Activated CD4-positive, CD25-positive, alpha-beta regulatory T cell (primary cell): ENCODE data around the gene FAM83E.
"Not testable (repeated sequence)": the region's sequence is repeated elsewhere in the genome, so short reads cannot be mapped to it uniquely, and the experiment has no call there.

ENCODE experiments used
- DNase-seq, 4 experiments: peaks; one replicate each; lab custom pipeline; 2025; lab: John Stamatoyannopoulos, UW

The FAM83E gene

GRCh38 chr19:48639483-48640375 is 24.9 kb upstream of the FAM83E start:
- DNase-seq: no peak

DNA sequence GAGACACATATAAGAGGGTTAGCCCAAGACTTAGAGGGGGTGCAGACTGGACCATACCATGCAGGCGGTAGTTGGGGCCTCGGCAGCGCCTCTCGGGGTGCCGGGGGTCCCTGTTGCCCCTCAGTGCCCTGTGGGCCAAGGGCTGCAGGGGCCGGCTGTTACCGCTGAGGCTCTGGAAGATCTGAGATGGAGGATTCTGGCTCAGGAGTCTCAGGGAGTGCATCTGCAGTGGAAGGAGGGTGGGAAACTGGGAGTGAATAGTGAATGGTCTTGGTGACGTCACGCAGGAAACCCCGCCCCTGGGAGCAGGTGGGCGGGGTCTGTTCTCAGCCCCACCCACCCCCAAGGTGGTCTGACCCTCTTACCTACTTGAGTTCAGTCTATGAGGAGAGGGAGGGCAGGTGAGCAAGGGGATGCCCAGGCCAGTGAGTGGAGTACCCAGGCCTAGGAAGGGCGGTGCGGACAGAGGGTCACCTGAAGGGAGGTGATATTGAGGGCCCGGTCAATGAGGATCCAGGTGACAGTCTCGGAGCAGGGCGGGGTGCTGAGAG is 24.0 kb upstream of the FAM83E start:
- no peak for DNase-seq

GRCh38 chr19:48637948-48638830 is 23.3 kb upstream of the FAM83E start:
- peak; percentile 58 to 73 (median 64) for DNase-seq

DNA sequence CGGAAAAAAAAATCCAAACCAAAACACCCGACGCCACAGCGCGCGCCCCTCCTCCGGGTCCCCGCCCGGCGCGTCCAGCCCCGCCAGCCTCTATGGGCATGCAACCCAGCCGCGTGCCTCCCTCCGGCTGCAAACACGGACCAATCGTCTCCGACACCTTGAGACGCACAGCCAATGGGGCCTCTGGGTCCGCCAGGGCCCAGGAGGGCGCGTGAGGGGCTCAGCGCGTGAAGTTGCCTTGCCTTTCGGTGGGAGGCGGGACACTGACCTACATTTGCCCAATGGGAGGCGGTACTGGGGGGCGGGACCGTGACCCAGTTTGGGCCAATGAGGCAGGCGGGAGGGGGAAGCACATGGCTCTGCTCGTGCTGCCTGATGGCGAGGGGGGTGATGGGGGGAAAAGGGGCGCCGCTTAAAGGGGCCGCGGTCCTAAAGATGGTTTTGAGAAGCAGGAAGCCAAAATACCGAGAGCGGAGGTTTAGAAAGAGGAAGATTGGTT is 22.6 kb upstream of the FAM83E start:
- DNase-seq: peak; percentile 95 to 99 (median 98)

GRCh38 chr19:48636859-48637448 is 22.1 kb upstream of the FAM83E start, which contains the start of gene DBP:
Gene DBP (minus strand): TSS chr19:48637379. CDS start chr19:48636994, 385 bp downstream.
- DNase-seq: peak in 1 of 4 experiments; percentile 46

DNA sequence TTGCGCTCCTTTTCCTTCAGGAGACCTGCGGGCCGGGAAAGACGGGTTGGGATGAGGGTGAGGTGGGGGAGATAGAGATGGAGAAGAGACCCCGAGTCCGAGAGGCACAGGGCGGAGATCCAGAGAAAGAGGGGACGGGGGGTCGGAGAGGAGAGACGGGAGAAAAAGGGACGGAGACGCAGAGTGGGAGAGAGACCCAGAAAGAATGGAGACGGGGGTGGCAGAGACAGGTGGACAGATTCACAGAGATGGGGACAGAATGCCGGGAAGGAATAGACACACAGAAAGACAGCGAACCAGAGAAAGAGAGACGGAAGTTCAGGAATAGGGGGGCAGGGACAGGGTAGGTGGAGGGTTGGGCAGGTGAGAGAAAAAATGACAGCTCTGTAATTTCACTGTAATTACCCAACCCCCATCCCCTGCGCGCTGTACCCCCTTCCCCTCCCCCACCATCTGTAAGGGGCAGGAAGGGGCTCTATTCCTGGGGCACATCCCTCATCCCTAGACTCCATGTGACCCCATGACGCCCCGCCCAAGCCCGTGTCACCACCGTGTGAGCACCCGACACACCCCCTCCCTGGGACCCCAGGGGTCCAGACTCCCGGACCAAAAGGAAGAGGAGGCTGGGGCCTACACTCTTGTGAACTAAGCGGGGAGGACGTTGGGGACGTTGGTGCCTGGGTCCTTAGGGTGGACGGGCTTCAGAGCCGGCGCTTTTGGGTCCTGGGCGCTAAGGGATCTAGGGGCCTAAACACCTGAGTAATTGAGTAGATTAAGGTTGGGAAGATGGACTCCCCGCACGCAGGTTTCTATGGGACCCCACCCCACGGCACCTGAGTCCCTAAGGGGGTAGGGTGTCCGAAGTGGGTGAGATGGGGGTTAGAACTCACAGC is 21.3 kb upstream of the FAM83E start:
- no peak for DNase-seq

GRCh38 chr19:48635263-48635965 is 20.5 kb upstream of the FAM83E start:
- peak; percentile 68 to 73 (median 70) for DNase-seq

GRCh38 chr19:48634424-48635262 is 19.8 kb upstream of the FAM83E start:
- peak; percentile 81 to 85 (median 84) for DNase-seq

DNA sequence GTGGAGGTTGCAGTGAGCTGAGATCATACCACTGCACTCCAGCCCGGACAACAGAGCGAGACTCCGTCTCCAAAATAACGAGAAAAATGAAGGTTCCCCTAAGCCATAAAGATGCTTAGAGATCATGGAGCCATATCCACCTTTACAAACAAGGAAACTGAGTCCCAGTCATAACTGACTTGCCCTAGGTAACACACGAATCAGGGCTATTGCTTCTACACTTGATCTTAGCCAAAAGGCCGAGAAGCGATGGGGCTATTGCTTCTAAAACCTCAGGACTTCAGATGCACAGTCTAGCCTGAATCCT is 19.1 kb upstream of the FAM83E start:
- no peak for DNase-seq

DNA sequence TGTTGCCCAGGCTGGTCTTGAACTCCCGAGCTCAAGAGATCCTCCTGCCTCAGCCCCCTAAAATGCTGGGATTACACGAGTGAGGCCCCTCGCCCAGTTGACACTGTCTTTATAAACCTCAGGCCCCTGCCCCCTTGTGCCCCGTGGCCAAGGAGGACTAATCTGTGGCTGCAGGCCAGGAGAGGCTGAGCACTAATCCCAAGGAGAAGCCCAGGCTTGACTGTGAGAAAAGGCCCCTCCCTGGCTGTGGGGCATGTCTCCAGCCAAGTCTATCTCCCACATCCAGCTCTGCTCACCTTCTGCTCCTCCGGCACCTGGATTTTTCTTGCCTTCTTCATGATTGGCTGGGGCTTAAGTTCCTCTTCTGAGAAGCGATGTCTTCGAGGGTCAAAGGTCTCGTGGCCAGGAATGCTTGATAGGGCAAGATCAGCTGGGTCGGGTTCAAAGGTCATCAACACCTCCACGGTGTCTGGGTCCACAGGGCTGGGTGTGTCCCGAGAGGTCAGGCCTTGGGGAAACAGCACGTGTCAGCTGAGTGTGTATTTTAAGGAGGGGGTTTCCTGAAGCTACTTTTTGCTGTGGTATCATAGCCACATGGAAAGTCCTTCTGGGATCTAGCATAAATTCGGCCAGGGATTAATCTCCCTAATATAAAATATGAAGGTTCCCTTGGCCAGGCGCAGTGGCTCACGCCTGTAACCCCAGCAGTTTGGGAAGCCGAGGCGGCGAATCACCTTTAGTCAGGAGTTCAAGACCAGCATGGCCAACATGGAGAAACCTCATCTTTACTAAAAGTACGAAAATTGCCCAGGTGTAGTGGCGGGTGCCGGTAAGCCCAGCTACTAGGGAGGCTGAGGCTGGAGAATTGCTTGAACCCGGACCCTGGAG is 18.5 kb upstream of the FAM83E start:
- no peak for DNase-seq

- no peak for DNase-seq
These were observed 17.8 kb upstream of the FAM83E start for GRCh38 chr19:48632692-48633147.

GRCh38 chr19:48632286-48632685 is 17.4 kb upstream of the FAM83E start:
- not testable (repeated sequence) for DNase-seq

DNA sequence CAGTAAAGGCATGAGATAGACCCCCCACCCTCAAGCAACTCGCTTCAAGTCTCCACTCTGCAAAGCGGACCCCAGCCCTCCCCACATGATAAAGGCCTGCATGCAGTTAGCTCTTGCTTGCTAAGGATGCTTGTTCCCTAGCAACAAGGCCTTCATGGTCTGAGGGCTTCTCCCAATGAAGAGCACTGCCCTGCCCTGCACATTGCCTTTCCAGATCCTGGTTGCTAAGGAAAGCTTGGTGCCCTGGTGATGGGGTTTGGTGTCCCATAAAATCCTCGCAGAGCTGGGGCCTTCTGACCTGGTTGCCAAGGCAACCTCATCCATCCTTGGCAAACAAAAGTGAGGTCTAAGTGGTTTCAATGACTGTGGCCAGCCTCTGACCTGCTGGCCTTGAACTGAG is 16.3 kb upstream of the FAM83E start:
- no peak for DNase-seq

DNA sequence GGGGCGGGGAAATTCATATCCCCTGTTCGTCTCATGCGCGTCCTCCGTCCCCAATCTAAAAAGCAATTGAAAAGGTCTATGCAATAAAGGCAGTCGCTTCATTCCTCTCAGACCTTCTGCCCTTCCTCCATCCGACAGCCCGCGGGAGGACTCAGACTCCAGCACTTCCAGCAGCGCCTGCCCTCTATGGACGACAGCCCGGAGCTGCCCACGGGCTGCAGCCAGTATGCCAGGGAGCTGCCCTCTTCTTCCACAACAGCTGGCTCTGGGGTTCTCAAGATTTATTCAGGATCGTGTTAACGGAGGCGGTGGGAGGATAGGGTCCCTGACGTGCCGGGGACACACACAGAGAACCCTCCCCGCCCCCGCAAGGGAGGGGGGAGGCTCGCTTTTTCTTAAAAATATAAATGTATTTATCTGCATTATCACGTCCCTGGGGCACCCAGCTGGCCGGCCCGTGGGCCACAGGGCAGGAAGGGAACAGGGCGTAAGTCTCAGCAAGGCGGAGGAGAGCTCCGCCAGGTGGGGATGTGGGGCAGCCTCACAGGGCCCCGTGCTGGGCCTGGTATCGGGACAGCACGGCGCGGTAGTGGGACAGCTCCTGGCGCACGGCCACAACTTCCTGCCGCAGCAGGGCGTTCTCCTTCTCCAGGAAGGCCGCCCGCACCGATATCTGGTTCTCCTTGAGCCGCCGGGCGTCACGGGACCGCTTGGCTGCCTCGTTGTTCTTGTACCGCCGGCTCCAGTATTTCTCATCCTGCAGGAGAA is 15.6 kb upstream of the FAM83E start:
- no peak for DNase-seq

- DNase-seq: no peak
These were observed 14.9 kb upstream of the FAM83E start for GRCh38 chr19:48629599-48630295.

GRCh38 chr19:48629297-48629598 is 14.4 kb upstream of the FAM83E start:
- DNase-seq: no peak
